Measurements from ENCODE around the gene NECTIN4.
"Not testable (repeated sequence)": the region's sequence is repeated elsewhere in the genome, so short reads cannot be mapped to it uniquely, and the experiment has no call there.

Gene NECTIN4

DNA sequence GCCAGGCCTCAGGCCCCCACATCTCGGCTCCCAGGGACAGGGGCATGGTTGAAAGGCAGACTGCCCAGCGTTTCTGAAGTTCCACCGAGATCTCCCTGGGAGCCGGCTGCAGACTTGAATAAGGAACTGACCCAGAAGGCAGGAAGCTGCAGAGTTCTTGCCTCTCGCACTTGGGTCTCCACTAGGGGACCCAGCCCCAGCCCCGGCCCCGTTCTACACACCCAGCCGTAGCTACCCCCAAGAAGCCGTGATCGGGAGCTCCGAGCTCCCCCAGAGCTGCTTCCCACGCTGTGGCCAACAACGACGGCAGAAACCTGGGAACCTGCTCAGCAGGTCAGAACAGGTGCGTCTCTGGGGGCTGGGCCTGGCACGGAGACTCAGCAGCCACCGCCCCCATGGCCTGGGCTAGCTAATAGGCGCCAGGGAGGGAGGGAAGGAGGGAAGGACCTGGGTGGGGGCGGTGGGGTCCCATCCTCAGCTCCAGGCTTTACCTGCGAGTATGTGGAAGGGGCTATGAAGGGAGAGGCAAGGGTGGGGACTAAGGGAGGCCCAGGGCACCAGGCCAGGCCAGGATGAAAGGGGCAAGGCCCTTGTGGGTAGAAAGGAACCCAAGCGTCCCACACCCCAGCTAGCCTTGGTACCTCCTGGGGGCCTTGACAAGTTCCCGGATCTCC lies at the start of gene NECTIN4:
Gene NECTIN4, minus strand, starts transcription at position 308 of the 674 bp plus-strand sequence. Its CDS starts 262 bp downstream, at position 46.
- DNase-seq (ENCODE audit: low spot score): no peak

DNA sequence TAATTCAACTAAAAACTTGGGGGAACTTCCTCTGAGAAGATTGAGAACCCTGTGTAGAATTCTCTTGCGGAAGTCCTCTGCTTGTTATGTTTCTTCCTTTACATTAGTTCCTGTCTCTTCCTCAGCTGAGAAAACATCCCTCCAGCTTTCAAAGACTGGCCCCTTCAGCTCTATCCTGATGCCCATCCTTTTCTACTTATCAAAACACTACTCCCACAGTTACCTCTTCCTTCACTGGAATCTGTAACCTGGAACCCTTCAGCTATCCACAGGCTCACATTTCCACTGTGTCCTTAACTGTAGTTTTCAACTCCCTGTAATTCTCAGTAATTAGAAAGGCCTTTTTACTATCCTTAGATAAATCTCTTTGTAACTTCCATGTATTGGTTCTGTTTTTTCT lies 49.1 kb upstream of the NECTIN4 start:
- DNase-seq (ENCODE audit: low spot score): no peak

DNA sequence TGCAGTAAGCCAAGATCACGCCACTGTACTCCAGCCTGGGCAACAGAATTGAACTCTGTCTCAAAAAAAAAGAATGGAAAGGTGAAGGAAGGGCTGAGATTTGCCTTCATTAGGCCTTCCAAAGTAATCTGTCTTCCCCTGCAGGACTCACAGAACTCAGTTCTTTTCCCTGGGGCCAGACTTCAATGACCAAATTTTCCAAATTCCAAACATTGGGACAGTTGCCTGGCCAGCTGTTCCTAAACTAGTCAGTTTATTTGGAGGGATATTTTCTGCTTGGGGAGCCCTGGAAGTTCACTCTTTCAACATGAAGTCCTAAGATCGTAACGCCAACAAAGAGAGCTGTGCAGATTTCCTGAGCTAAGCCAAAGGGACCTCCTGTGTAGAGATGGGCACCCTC lies 48.5 kb upstream of the NECTIN4 start:
- DNase-seq (ENCODE audit: low spot score): no peak

DNA sequence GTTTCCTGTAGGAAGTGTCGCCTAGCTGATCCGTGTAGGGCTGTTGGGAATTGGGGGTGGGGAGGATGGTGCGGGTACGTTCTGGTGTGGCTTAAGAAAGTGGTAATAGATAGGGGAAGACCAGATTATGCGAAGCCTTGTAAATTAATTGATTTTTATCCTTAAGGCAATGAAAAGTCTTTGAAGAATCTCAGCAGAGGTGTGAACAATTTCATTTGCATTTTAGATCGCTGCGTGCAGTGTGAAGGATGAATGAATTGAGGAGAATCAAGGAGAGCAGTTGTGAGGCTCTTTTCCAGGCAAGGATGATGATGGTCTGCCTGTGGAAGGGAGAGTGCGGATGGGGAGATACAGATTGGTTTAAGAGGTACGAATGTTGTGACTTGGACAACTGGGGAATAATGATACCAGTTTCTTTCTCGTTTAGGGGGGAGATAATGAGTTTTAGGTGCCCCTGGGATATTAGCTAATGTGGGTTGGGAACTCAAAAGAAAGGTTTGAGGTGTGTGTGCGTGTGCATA lies 43.9 kb upstream of the NECTIN4 start:
- no peak for DNase-seq (ENCODE audit: low spot score)

DNA sequence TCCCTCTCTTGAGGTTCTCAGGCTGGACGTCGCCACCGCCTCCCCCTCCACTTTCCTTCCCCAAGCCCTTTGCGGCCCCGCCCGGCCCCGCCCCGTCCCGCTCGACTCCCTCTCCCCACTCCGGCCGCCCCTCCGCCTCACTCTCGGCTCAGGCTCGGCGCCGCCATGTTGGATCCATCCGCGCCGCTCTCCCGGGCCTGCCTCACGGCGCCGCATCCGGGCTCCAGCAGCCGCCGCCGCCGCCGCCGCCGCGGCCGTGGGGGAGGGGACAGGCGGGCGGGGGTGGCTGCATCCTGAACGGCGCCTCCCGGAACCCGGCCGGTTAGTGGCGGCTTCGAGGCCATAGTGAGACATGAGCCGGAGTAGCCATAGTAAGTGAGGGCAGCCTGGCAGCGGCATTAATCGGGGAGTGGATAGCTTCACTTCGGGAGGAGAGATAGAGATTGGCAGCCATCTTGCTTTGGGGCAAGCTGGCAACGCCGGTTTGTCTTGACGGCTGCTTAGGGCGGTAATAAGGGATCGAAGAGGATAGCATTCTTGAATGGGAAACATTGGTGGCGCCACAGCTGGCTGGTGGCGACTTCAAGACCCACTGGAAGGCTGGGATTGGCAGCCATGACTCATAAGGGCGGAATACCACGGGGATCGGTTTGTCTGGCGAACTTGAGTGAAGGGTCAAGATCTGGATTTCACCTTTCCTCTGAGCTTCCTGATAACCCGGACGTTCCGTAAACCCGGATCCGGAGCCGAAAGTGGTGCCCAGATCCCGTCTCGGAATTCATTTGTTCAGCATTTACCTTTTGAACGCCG lies 43.3 kb upstream of the NECTIN4 start, which contains the start of gene DEDD:
Gene DEDD, minus strand, starts transcription at position 258 of the 810 bp plus-strand sequence. CDS start 8,205 bp downstream, outside the sequence.
- peak; percentile 95 for DNase-seq (ENCODE audit: low spot score)

DNA sequence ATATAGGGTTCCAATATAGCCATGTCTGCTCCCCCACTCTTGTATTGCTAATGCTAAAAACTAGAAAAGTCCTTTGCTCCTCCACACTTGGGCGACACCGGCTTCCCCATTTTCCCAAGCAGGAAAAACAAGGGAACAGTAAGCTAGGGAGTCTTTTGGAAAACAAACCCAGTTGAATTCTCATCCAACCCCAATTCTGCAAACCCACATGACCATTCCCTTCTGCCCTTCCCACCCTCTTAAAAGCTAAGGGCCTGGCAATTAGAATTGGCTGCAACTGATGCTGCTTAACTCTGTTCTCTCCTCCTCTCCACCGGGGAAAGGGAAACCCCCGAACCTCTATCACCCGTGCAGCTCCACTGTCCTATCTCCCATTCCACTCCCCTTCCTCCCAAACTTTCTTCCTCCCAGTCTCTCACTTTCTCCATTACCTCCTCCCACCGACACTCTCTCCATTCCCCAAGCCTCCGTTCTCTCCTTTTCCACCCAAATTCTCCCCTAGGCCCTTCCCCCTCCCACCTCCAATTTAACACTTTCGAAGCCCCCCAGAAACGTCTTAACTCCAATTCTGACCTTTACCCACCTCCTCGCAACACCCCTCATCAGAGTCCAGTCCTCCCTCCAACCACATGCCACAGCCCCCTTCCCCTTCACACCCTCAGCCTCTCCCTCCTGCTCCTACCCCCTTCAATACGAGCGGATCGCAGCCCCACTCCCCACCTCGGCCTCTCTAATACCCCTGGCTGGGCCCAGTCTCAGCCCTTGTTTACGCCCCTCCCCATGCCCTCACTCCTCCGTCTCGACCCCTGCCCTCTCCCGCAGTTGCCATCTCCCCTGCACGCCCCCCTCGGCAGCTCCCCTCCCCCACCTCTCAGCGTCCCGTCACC lies 42.4 kb upstream of the NECTIN4 start:
- DNase-seq (ENCODE audit: low spot score): no peak

DNA sequence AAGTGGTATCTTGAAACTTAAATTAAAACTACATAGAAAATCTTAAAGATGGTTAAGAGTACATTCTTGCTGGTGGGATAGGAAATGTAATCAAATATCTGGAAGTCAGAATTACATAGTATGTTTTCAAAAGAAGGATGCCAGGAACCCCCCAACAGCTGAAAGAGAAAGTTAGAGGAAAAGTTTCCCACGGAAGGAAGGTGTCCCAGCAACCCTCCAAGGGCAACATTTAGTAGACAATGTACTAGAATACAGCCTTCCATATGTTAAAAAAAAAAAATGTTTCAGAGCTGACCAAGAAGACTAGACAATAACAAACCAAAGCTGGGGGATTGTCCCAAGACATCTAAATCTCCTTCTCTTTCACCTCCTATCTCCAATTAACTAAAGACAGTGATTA lies 40.9 kb upstream of the NECTIN4 start:
- DNase-seq (ENCODE audit: low spot score): no peak

DNA sequence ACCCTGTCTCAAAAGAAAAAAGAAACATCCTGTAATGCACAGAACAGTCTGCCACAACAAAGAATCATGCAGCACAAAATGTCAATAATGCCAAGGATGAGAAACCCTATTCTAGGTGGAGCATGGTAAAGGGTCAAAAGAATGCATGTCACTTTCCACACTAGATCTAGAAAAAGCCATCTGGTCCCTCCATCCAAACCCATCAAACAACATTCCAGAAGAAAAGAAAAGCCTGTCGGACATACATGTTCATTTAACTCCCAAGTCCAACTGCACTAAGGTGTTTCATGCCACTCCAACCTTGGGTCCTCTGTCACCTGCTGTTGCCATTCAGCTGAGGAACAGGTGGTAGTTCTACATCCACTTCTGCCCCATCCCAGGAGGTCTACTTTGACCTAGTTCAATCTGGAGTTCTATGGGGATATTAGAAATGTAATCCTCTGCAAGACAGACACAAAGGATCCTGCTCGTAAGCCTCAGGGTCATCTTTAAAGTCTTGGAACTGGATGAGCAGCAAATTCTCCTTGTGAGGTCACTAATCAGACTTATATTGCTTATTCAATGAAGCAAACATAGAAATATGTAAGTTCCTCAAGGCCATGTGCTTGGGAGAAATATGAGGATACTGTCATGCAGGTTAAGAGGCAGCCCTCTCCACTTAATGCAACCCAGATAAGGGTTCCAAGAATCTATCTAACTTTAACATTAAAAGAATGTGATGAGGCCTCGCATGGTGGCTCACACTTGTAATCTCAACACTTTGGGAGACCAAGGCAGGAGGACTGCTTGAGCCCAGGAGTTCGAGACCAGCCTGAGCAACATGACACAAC lies 39.4 kb upstream of the NECTIN4 start:
- DNase-seq (ENCODE audit: low spot score): no peak

DNA sequence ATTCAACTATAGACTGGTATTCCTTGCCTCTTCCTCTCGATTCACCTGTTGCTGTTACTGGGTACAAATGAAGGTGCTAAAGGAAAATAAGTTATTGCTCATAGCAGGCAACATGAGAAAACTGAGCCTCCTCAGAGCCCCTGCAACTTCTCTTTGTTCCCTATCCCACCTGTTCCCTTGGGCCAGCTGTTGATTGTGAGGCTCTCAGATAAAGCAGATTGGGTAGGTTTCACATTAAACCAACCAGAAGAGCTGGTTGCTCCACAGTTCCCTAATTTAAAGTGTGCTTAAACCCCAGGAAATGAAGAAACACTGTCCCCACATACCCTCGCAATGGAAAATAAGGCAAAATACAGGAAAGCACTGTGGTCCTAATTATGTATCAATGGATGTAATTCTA lies 38.3 kb upstream of the NECTIN4 start:
- DNase-seq (ENCODE audit: low spot score): no peak

DNA sequence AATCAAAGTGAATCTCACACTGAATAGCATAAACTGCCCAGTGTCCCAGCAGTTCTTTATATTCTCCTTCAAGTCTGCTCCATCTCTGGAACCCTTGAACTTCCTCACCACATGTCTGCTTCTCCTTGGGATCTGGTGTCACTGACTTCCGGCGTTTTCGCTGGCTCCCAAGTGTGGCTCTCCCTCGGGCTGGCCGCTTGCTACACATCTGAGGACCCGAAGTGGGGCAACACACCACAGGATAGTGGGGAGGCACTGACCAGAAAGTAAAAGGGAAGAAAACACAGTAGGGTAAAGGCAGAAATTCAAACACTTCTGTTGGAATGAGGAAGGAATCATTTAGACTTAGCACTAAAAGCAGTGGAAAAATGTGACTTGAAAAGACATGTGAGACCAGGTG lies 33.6 kb upstream of the NECTIN4 start:
- no peak for DNase-seq (ENCODE audit: low spot score)

DNA sequence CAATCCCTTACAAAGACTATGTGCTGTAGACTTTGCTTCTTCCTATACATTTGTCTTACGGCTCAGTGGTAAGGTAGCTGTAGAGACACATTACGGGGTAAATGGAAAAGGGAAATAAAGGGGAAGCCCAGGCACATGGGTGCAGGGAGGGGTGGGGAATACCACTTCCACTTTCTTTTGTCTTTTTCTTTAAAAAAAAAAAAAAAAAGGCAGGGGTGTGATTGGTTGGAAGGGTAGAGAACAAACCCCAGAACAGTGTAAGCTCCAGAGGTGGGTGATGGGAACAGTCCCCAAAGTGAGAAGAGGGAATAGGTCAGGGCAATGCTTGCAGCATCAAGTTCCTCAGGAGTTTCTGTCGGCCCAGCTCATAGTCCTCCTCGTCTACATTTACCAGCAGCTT lies 32.5 kb upstream of the NECTIN4 start:
- no peak for DNase-seq (ENCODE audit: low spot score)

DNA sequence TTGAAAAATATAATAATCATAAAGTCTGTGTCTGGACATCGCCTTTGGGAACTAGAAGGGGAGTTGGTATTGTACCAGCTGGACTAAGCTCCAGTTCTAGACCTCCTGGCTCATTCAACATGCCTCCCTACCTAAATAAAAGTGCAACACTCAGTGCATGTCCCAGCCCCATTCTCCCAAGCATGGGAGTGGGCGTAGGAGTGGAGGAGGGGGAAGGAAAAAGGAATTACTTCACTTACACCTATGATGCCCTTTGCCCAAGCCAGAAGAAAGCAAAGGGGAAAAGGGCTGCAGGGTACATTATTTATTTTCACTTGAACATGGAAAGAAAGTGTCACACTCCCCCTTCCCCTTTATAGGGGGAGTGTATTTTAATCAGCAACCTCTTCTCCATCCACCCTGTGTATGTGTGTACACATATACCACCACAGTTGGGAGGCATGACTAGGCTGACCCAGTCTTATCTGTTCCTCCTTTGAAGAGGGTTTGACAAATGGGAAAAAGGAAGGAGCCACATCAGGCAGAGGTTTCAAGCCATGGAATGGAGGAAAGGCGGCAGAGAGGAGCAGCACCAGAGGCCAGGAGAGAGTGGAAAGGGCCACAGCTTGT lies 31.8 kb upstream of the NECTIN4 start:
- no peak for DNase-seq (ENCODE audit: low spot score)

DNA sequence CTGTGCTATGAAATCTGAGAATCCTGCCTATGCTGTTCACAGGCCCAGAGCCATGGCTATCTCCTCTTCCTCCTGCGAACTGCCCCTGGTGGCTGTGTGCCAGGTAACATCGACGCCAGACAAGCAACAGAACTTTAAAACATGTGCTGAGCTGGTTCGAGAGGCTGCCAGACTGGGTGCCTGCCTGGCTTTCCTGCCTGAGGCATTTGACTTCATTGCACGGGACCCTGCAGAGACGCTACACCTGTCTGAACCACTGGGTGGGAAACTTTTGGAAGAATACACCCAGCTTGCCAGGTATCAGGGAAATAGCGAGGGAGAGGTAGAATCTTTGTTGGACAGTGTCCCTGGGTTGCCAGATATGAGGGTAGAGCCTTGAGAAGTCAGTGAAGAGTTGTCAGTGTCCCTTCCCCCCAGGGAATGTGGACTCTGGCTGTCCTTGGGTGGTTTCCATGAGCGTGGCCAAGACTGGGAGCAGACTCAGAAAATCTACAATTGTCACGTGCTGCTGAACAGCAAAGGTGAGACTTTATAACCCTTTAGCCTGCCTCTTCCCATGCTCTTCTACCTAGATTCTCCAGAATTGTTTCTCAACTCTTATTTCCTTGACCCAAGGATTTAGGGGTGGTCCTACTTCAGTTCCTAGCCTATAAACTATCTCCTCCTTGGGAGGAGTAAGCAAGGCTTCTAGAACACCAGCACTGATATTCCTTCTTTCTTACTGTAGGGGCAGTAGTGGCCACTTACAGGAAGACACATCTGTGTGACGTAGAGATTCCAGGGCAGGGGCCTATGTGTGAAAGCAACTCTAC lies 29.9 kb upstream of the NECTIN4 start:
- DNase-seq (ENCODE audit: low spot score): peak; percentile 71

DNA sequence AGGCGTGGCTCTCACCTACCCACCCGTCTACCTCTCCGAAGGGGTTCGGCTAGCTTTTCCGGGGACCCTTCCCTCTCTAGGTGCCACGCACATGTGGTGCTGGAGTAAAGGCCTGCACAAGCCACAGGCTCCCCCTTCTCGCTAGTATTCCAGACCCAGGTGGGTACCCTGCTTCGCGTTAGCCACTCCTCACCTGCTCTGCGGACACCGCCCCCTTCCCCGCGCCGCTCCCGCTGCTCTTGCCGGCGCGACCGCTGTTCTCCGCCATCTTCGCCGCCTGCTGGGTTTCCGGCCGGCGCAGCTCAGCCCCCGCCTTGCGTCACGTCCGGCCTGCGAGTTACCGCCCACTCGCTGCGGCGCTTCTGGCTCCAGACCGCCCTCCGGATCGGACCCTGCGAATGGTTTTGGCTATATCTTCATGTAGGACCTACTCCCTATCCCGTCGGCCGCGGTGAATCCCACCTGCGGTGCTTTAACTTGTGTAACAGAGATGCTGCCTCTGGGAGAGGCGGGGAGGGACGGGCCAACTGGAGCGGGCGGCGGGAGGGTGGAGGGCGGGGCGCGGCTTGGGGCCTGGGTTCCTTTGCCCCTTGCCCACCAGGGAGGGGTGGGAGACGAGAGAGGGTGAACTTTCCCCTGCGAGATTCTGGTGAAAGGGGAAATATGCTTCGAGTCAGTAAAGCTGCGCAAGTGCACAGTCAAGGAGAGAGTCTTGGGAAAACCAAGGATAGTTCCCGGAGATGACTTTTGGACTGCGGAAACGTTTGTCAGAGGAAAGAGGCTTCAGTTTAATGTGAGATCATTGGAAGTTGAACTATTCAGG lies 28.6 kb upstream of the NECTIN4 start, which contains the start of the genes NIT1 and PFDN2:
Gene NIT1, plus strand, starts transcription at position 347 of the 823 bp plus-strand sequence. Its CDS starts 72 bp downstream, at position 419.
Gene PFDN2, minus strand, starts transcription at position 279 of the 823 bp plus-strand sequence. Its CDS starts 11 bp downstream, at position 268.
- peak; percentile 76 for DNase-seq (ENCODE audit: low spot score)

DNA sequence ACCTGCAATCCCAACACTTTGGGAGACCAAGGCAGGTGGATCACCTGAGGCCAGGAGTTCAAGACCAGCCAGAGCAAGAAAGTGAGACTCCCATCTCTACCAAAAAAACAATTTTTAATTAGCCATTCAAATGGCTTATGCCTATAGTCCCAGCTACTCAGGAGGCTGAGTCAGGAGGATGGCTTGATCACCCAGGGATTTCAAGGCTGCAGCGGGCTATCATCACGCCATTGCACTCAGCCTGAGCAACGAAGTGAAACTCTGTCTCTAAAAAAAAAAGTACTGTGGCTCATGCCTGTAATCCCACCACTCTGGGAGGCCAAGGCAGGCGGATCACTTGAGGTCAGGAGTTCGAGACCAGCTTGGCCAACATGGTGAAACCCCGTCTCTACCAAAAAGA lies 26.6 kb upstream of the NECTIN4 start:
- not testable (repeated sequence) for DNase-seq (ENCODE audit: low spot score)

DNA sequence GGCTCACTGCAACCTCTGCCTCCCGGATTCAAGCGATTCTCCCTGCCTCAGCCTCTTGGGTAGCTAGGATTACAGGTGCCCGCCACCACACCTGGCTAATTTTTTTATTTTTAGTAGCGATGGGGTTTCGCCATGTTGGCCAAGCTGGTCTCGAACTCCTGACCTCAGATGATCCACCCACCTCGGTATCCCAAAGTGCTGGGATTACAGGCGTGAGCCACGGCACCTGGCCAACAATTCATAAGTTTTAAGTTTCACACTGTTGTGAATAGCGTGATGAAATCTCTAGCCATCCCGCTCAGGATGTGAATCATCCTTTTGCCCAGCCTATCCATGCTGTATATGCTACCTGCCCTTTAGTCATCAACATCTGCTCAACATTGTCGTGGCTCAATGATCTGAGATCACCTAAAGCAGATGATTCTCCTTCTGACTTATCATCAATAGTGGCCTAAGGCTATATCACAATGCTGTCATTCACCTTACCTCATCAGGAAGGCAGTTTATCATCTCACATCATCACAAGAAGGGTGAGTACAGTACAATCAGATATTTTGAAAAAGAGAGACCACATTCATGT lies 25.9 kb upstream of the NECTIN4 start:
- DNase-seq (ENCODE audit: low spot score): peak; percentile 53

DNA sequence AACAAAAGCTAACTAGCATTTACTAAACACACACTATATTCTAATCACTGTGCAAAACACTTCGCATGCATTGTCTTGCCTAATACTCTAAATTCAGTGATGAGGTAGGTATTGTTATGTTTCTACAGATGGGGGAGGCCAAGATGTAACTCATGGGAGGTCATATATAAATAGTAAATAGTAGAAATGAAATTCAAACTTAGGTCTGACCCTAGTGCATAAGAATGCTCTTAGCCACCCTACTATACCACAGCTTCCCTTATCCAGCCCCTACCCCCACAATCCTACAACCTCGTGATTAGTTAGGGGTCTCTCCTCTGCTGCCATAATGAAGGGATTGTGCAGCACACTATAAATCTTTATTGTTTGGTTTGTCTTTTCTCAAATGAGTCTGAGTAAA lies 25.2 kb upstream of the NECTIN4 start:
- DNase-seq (ENCODE audit: low spot score): no peak

DNA sequence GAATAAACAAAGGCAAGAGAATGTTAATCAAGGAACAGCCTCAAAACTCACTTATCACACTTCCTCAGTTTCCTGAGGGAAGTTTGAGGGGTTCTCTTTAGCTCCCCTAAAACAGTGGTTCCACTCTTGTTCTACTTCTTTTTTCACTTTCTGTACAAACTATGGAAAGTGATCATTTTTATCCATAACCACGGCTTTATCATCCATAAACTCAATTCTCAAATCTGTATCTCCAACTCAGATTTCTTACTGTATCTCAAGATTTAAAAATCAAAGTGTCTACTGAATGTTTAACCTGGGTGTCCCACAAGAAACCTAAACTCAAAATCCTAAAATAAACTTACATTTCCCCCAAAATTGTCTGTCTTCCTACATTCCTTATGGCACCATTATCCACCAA lies 24.6 kb upstream of the NECTIN4 start:
- no peak for DNase-seq (ENCODE audit: low spot score)
